Measurements from ENCODE around the gene KIF6. TPM values are rescaled to one million over a fixed set of nuclear protein-coding genes. Genes with fewer than 3 reads are reported as not detected.

The KIF6 gene
- total and polyA plus RNA-seq, 4 donors: 1.1 to 7.8 (median 4.5) TPM

DNA sequence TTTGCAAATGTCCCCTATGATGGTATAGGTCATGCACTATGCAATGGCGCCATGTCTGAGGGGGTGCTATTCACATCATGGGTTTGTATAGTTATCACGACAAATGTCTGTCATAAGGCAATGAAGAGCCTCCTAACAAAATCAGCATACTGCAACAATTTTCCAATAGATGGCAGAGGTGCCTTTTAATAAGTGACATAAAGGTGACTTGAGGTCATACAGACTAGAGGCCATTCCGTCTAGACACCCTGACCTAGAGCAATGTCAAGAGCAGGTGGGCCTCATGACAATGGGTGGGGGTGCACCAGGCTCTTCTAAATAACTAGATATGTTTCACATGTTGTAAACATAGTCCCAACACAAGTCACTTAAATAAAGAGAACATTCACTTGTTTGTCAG is 107.7 kb downstream of the KIF6 start:
- Histone ChIP-seq H3K36me3 (ENCODE audit: control insufficient read depth in 4 of 4, insufficient read depth in 4 of 4, low read length in 4 of 4) (no peaks in the 10 kb centered on the region), H3K4me1 (ENCODE audit: control insufficient read depth in 5 of 5, insufficient read depth in 5 of 5, low read length in 5 of 5) (no peaks in the 10 kb centered on the region), H3K4me3 (no peak overlapping the region), H3K27me3 (ENCODE audit: control insufficient read depth in 3 of 3, insufficient read depth in 3 of 3, low read length in 2 of 3) (no peaks in the 10 kb centered on the region), H3K27ac (ENCODE audit: low read depth in 1 of 2, low read length in 1 of 2) (no peak overlapping the region), H3K9ac (ENCODE audit: insufficient read depth in 1 of 2, low read length in 2 of 2) (no peak overlapping the region), H3K9me3 (ENCODE audit: control insufficient read depth in 4 of 4, insufficient read depth in 3 of 4, low read length in 3 of 4) (no peaks in the 10 kb centered on the region)
- 85 to 90% methylated on average over 3 of the region's 3 CpGs for WGBS, 2 donors
- TF ChIP-seq, protein P1, sequence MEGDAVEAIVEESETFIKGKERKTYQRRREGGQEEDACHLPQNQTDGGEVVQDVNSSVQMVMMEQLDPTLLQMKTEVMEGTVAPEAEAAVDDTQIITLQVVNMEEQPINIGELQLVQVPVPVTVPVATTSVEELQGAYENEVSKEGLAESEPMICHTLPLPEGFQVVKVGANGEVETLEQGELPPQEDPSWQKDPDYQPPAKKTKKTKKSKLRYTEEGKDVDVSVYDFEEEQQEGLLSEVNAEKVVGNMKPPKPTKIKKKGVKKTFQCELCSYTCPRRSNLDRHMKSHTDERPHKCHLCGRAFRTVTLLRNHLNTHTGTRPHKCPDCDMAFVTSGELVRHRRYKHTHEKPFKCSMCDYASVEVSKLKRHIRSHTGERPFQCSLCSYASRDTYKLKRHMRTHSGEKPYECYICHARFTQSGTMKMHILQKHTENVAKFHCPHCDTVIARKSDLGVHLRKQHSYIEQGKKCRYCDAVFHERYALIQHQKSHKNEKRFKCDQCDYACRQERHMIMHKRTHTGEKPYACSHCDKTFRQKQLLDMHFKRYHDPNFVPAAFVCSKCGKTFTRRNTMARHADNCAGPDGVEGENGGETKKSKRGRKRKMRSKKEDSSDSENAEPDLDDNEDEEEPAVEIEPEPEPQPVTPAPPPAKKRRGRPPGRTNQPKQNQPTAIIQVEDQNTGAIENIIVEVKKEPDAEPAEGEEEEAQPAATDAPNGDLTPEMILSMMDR (IDR thresholded peaks at IDR 0.05; ENCODE audit: control extremely low read depth, extremely low read depth): no peak
- ATAC-seq (ENCODE audit: insufficient read depth, low FRiP score): no peak
- no peak for DNase-seq

DNA sequence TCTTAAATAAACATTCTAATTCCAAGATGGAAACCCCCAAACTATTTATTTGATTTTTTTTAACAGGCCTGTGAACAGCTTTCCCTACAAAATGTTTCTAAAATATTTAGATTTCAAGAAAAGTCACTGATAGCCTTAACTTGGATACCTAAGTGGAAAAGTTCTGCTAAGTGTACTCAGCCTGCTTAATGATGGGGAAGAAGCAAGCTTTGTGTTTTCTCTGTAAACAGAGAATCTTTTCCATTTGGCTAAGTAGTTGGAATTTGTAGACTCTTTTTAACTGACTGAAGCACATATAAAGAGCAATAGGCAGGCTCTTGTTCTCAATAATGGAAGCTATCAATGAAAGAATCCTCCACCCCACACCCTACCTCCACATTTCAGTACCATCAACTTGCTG is 108.2 kb downstream of the KIF6 start:
- TF ChIP-seq, protein P1 (IDR thresholded peaks at IDR 0.05; ENCODE audit: control extremely low read depth, extremely low read depth): no peak
- Histone ChIP-seq H3K4me1 (ENCODE audit: control insufficient read depth in 5 of 5, insufficient read depth in 5 of 5, low read length in 5 of 5) (no peaks in the 10 kb centered on the region), H3K9me3 (ENCODE audit: control insufficient read depth in 4 of 4, insufficient read depth in 3 of 4, low read length in 3 of 4) (no peaks in the 10 kb centered on the region), H3K36me3 (ENCODE audit: control insufficient read depth in 4 of 4, insufficient read depth in 4 of 4, low read length in 4 of 4) (no peaks in the 10 kb centered on the region), H3K4me3 (no peak overlapping the region), H3K9ac (ENCODE audit: insufficient read depth in 1 of 2, low read length in 2 of 2) (no peak overlapping the region), H3K27ac (ENCODE audit: low read depth in 1 of 2, low read length in 1 of 2) (no peak overlapping the region), H3K27me3 (ENCODE audit: control insufficient read depth in 3 of 3, insufficient read depth in 3 of 3, low read length in 2 of 3) (no peaks in the 10 kb centered on the region)
- DNase-seq (no peak), ATAC-seq (ENCODE audit: insufficient read depth, low FRiP score) (no peak)

DNA sequence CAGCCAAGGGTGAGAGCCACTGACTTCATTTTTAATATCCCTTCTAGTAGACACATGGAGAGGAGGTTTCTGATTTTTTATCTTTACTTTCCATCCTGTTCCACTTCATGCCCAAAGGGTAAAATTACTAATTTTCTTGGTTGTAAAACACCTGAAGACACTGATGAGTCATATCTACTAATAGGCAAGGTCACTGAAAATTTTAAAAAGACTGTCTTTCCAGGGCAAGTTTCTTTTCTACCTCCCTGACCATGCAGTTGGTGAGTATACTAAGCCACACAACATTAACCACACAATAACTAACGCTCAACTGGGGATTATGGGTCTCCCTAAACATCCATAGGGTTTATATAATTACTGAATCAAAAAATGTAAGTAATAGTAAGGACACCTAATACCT is 109.6 kb downstream of the KIF6 start:
- no peak overlapping the region for H3K9ac ChIP-seq (ENCODE audit: insufficient read depth in 1 of 2, low read length in 2 of 2)
- TF ChIP-seq, protein P1 (IDR thresholded peaks at IDR 0.05; ENCODE audit: control extremely low read depth, extremely low read depth): no peak
- H3K27ac ChIP-seq (ENCODE audit: low read depth in 1 of 2, low read length in 1 of 2): no peak overlapping the region
- ATAC-seq (ENCODE audit: insufficient read depth, low FRiP score): no peak
- no peaks in the 10 kb centered on the region for H3K27me3 ChIP-seq (ENCODE audit: control insufficient read depth in 3 of 3, insufficient read depth in 3 of 3, low read length in 2 of 3)
- WGBS, 2 donors: 81 to 92% methylated on average over 1 of the region's 1 CpG
- DNase-seq: no peak
- H3K9me3 ChIP-seq (ENCODE audit: control insufficient read depth in 4 of 4, insufficient read depth in 3 of 4, low read length in 3 of 4): no peaks in the 10 kb centered on the region
- no peaks in the 10 kb centered on the region for H3K4me1 ChIP-seq (ENCODE audit: control insufficient read depth in 5 of 5, insufficient read depth in 5 of 5, low read length in 5 of 5)
- H3K36me3 ChIP-seq (ENCODE audit: control insufficient read depth in 4 of 4, insufficient read depth in 4 of 4, low read length in 4 of 4): no peaks in the 10 kb centered on the region
- H3K4me3 ChIP-seq: no peak overlapping the region

DNA sequence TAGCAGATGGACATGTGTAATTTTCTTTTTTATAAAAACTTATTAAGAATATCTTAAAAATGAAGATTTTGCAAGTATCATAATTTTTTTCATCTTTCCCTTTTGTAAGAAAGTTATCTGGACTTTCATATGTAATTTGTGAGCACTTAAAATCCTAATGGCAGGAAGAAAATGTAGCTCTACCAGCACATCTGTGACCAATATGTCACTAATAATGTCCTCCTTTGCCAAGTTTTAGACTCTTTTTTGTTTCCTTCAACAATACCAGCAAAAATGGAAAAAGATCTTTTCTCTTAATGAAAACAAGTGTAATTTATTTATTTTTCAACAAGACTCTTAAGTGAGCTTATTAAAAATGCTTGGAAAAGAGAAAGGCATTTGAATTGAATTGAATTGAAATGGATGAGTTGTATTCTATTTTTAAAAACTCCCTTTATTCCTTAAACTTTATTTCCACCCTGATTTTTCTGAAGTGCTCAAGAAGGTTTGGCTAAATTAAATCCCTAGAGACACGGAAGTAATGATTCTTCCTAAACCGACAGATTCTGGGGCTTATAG is 110.7 kb downstream of the KIF6 start:
- ATAC-seq (ENCODE audit: insufficient read depth, low FRiP score) (no peak), DNase-seq (no peak)
- H3K9ac ChIP-seq (ENCODE audit: insufficient read depth in 1 of 2, low read length in 2 of 2): no peak overlapping the region
- no peaks in the 10 kb centered on the region for H3K9me3 ChIP-seq (ENCODE audit: control insufficient read depth in 4 of 4, insufficient read depth in 3 of 4, low read length in 3 of 4)
- H3K4me1 ChIP-seq (ENCODE audit: control insufficient read depth in 5 of 5, insufficient read depth in 5 of 5, low read length in 5 of 5): peaks cover 0 to 9% (median 0%) of the 10 kb centered on the region in 5 donors
- no peaks in the 10 kb centered on the region for H3K27me3 ChIP-seq (ENCODE audit: control insufficient read depth in 3 of 3, insufficient read depth in 3 of 3, low read length in 2 of 3)
- WGBS, 2 donors: 94% methylated on average over 2 of the region's 2 CpGs
- TF ChIP-seq, protein P1 (IDR thresholded peaks at IDR 0.05; ENCODE audit: control extremely low read depth, extremely low read depth): no peak
- H3K36me3 ChIP-seq (ENCODE audit: control insufficient read depth in 4 of 4, insufficient read depth in 4 of 4, low read length in 4 of 4): no peaks in the 10 kb centered on the region
- H3K27ac ChIP-seq (ENCODE audit: low read depth in 1 of 2, low read length in 1 of 2): no peak overlapping the region
- no peak overlapping the region for H3K4me3 ChIP-seq

Measured in lung (tissue), 12 donors.